C4-2B (cell line): Measurements from ENCODE around the gene TREML4.

Source experiments
- CTCF ChIP-seq: fragments of 450-650 bp; conservative IDR thresholded peaks from 2 replicates; pipeline ENCODE4 v1.5.1; 2017; ENCODE audit warnings: mild to moderate bottlenecking
- ZFX ChIP-seq: fragments of 450-650 bp; IDR thresholded peaks from 2 replicates; pipeline ENCODE4 v1.6.1; 2017

GRCh38 chr6:41237128-41237527 lies 9.0 kb downstream of the TREML4 start:
- TF ChIP-seq CTCF (no peak), ZFX (no peak)
